ENCODE data around the gene CA4.
"Not testable (repeated sequence)": the region's sequence is repeated elsewhere in the genome, so short reads cannot be mapped to it uniquely, and the experiment has no call there.

The CA4 gene

GRCh38 chr17:60178180-60178579 is 28.4 kb downstream of the CA4 start:
- DNase-seq, result not testable (repeated sequence)

GRCh38 chr17:60180380-60180779 is 30.6 kb downstream of the CA4 start:
- not testable (repeated sequence) for DNase-seq

- not testable (repeated sequence) for DNase-seq
Measured at GRCh38 chr17:60186372-60186771, 36.6 kb downstream of the CA4 start.

GRCh38 chr17:60186846-60187745 is 37.3 kb downstream of the CA4 start:
- DNase-seq, result not testable (repeated sequence)

- no peak for DNase-seq
Measured at GRCh38 chr17:60188759-60189158, 39.0 kb downstream of the CA4 start.

GRCh38 chr17:60190032-60190431 is 40.3 kb downstream of the CA4 start:
- DNase-seq, result not testable (repeated sequence)

GRCh38 chr17:60193032-60193431 is 43.3 kb downstream of the CA4 start:
- not testable (repeated sequence) for DNase-seq

GRCh38 chr17:60193482-60193881 is 43.7 kb downstream of the CA4 start:
- no peak for DNase-seq

GRCh38 chr17:60194141-60194540 is 44.4 kb downstream of the CA4 start:
- DNase-seq, result not testable (repeated sequence)

GRCh38 chr17:60198630-60199029 is 48.9 kb downstream of the CA4 start:
- DNase-seq, result not testable (repeated sequence)

- DNase-seq, result not testable (repeated sequence)
Measured at GRCh38 chr17:60205782-60206181, 56.0 kb downstream of the CA4 start.

- not testable (repeated sequence) for DNase-seq
Measured at GRCh38 chr17:60208302-60208701, 58.5 kb downstream of the CA4 start.
